Stomach (tissue), 19 donors: ENCODE results near the gene GPBAR1. TPM values are rescaled to one million over a fixed set of nuclear protein-coding genes. Genes with fewer than 3 reads are reported as not detected.

Source experiments
- DNase-seq, 2 donors: peaks; one replicate each; pipeline versions ENCODE4 v3.0.0 to v3.0.0-alpha.2; 2013 to 2019
- H3K27ac ChIP-seq, 5 donors: fragments of 200-600 bp in 4 of 5; sonication (generic) in 4 of 5; one replicate each; pipeline ENCODE4 v1.5.1; 2013 to 2019; ENCODE audit warnings: mild to moderate bottlenecking in 1 of 5, moderate library complexity in 1 of 5
- H3K27me3 ChIP-seq, 3 donors: fragments of 200-600 bp; sonication (generic); one replicate each; pipeline ENCODE4 v1.5.1; 2017 to 2019; ENCODE audit warnings: mixed run types in 1 of 3
- H3K36me3 ChIP-seq, 4 donors: fragments of 200-600 bp; sonication (generic); 1 replicate in 3 of 4; 2 replicates in 1 of 4; pipeline ENCODE4 v1.5.1; 2016 to 2019
- H3K4me1 ChIP-seq, 4 donors: fragments of 200-600 bp; sonication (generic); one replicate each; pipeline ENCODE4 v1.5.1; 2016 to 2019
- H3K4me3 ChIP-seq, 4 donors: fragments of 200-600 bp; sonication (generic) in 3 of 4; one replicate each; pipeline ENCODE4 v1.5.1; 2016 to 2019; ENCODE audit warnings: mild to moderate bottlenecking in 1 of 4
- H3K9me3 ChIP-seq, 4 donors: fragments of 200-600 bp; sonication (generic); one replicate each; pipeline ENCODE4 v1.5.1; 2016 to 2019
- CTCF ChIP-seq, 7 experiments: fragments of 450-650 bp in 4 of 7; fragments of 200-600 bp in 3 of 7; sonication (generic) in 3 of 7; IDR thresholded peaks; one replicate each; pipeline ENCODE4 v1.5.1; 2016 to 2019; ENCODE audit warnings: antibody characterized with exemption in 7 of 7, control low read depth in 2 of 7, mild to moderate bottlenecking in 1 of 7
- EP300 ChIP-seq: sonication (generic); formaldehyde crosslinking; IDR thresholded peaks from one replicate; pipeline ENCODE4 v1.6.1; 2017; ENCODE audit warnings: antibody characterized with exemption
- POLR2A ChIP-seq, 4 donors: fragments of 450-650 bp; IDR thresholded peaks; one replicate each; pipeline ENCODE4 v1.6.1; 2016; ENCODE audit warnings: antibody characterized with exemption in 4 of 4, control low read depth in 2 of 4, mild to moderate bottlenecking in 1 of 4, moderate library complexity in 1 of 4
- POLR2AphosphoS5 ChIP-seq, 3 donors: sonication (generic); formaldehyde crosslinking; IDR thresholded peaks; one replicate each; pipeline ENCODE4 v1.6.1; 2016; ENCODE audit warnings: antibody characterized with exemption in 3 of 3
- WGBS, 5 donors: extraction: QIAGEN DNeasy Blood & Tissue Kit in 3 of 5; methylation state at CpG; one replicate each; pipeline versions ENCODE4 v1.1.5 to v1.1.7; 2013 to 2018; 5-methylcytosine and 5-hydroxymethylcytosine counted together
- intact Hi-C: fragments of 100-400 bp; cut with DNase I; formaldehyde crosslinking; loops from one replicate; pipeline ENCODE4 v1.15.1; 2023; ENCODE audit warnings: low total_unique reads
- long read RNA-seq, 10 donors: transcript quantifications; one replicate each; lab custom pipeline, GENCODE V29; 2026
- polyA plus RNA-seq, 3 donors: library from polyadenylated mRNA; stranded (reverse); fragments of 200-250 nt; gene quantifications; one replicate each; pipeline ENCODE4 v1.2.3, GENCODE V29; 2013
- total RNA-seq, 5 donors: library from RNA; depleted of rRNA; stranded (reverse); fragments of >200 nt; gene quantifications; one replicate each; pipeline versions ENCODE4 v1.1.0 to v1.2.3, GENCODE V29; 2014 to 2016
- donor health status: healthy with polysubstance abuse.
- donor health status: Bipolar disorder and iron deficiency.
- donor health status: healthy.

The GPBAR1 gene
- 1 to 10 TPM in 3 of 5 donors, under 1 TPM in 2; 0.45 to 4.8 (median 1.1) TPM for total RNA-seq
- 1 to 10 TPM; 1.8 to 2.7 (median 2.6) TPM for polyA plus RNA-seq
- long read RNA-seq, donor 1, partial matches to known transcripts: 0 of 2 reads
- long read RNA-seq, donor 1, other reads (novel, unspliced or antisense): 0 of 2 reads
- long read RNA-seq, donor 2, partial matches to known transcripts: 0 of 3 reads
- long read RNA-seq, donor 2, other reads (novel, unspliced or antisense): 0 of 3 reads
- long read RNA-seq, donor 3: 0 reads
- long read RNA-seq, donor 4: 0 reads
- long read RNA-seq, donor 5: 0 reads
- long read RNA-seq, donor 6: 0 reads
- long read RNA-seq, donor 7, partial matches to known transcripts: 0 of 4 reads
- long read RNA-seq, donor 7, other reads (novel, unspliced or antisense): 0 of 4 reads
- long read RNA-seq, donor 8, partial matches to known transcripts: 0 of 2 reads
- long read RNA-seq, donor 8, other reads (novel, unspliced or antisense): 0 of 2 reads
- long read RNA-seq, donor 9: 0 reads
- long read RNA-seq, donor 10, partial matches to known transcripts: 0 of 1 reads
- long read RNA-seq, donor 10, other reads (novel, unspliced or antisense): 0 of 1 reads

GRCh38 chr2:218260742-218261422 is at the start of gene GPBAR1:
GPBAR1 (plus strand) TSS chr2:218261015; CDS start chr2:218262725, 1,710 bp downstream.
- no peaks in the 10 kb centered on the region for H3K9me3 ChIP-seq
- peak; percentile 72 to 79 for DNase-seq
- TF ChIP-seq CTCF (IDR thresholded peaks at IDR 0.05) (no peak), POLR2AphosphoS5 (IDR thresholded peaks at IDR 0.05) (peak in 2 of 3 donors; percentile 41 to 59)
- 40 to 52% (median 45%) methylated on average over 8 to 10 of the region's 10 CpGs for WGBS, 5 donors
- H3K27me3 ChIP-seq: no peaks in the 10 kb centered on the region
- intact Hi-C loops: loop anchor here (10.0 kb wide), 1 partner anchor 76 kb away; no protein-coding TSS in a partner anchor
- H3K36me3 ChIP-seq: peaks cover 16 to 47% (median 45%) of the 10 kb centered on the region in 4 donors
- peaks cover 75 to 93% (median 85%) of the 10 kb centered on the region in 4 donors for H3K4me1 ChIP-seq
- peak within 1 kb of the TSS; percentile 62 to 89 (median 86) for H3K27ac ChIP-seq
- H3K4me3 ChIP-seq: peak within 1 kb of the TSS in 1 of 4 donors; percentile 24

- Histone ChIP-seq H3K36me3 (no peaks in the 10 kb centered on the region), H3K27ac (no peak overlapping the region), H3K4me1 (peaks cover 9 to 22% (median 18%) of the 10 kb centered on the region in 4 donors), H3K4me3 (no peak overlapping the region), H3K27me3 (no peaks in the 10 kb centered on the region), H3K9me3 (no peaks in the 10 kb centered on the region)
- intact Hi-C loops: no loop called here
- TF ChIP-seq CTCF (IDR thresholded peaks at IDR 0.05) (no peak), EP300 (no peak), POLR2AphosphoS5 (IDR thresholded peaks at IDR 0.05) (no peak), POLR2A (IDR thresholded peaks at IDR 0.05) (no peak)
- no peak for DNase-seq
- WGBS, 5 donors: 78 to 96% (median 87%) methylated on average over 1 of the region's 1 CpG
Observed at GRCh38 chr2:218214116-218214515, 46.7 kb upstream of the GPBAR1 start.

- DNase-seq: no peak
- Histone ChIP-seq H3K4me1 (peaks cover 29 to 43% (median 40%) of the 10 kb centered on the region in 4 donors), H3K27ac (peak overlapping the region; percentile 93 to 99 (median 98)), H3K4me3 (peak overlapping the region; percentile 71 to 96 (median 94)), H3K36me3 (peaks cover 0 to 6% (median 3%) of the 10 kb centered on the region in 4 donors), H3K9me3 (no peaks in the 10 kb centered on the region), H3K27me3 (no peaks in the 10 kb centered on the region)
- 33 to 64% (median 45%) methylated on average over 9 of the region's 9 CpGs for WGBS, 5 donors
- no peak for TF ChIP-seq EP300
- no peak for TF ChIP-seq POLR2AphosphoS5 (IDR thresholded peaks at IDR 0.05)
- no peak for TF ChIP-seq POLR2A (IDR thresholded peaks at IDR 0.05)
- TF ChIP-seq CTCF (IDR thresholded peaks at IDR 0.05): no peak
- intact Hi-C loops: no loop called here
Observed at GRCh38 chr2:218216336-218216673, 44.5 kb upstream of the GPBAR1 start.

GRCh38 chr2:218216674-218217359 is 44.0 kb upstream of the GPBAR1 start, which contains the start of gene ARPC2:
ARPC2 (plus strand) TSS chr2:218217189; CDS start chr2:218217471, 282 bp downstream.
- Histone ChIP-seq H3K4me1 (peaks cover 33 to 49% (median 45%) of the 10 kb centered on the region in 4 donors), H3K27me3 (no peaks in the 10 kb centered on the region), H3K27ac (peak within 1 kb of the TSS; percentile 93 to 99 (median 98)), H3K9me3 (no peaks in the 10 kb centered on the region), H3K4me3 (peak within 1 kb of the TSS; percentile 71 to 96 (median 94)), H3K36me3 (peaks cover 0 to 9% (median 4%) of the 10 kb centered on the region in 4 donors)
- 0 to 1% (median 1%) methylated on average over 40 to 60 of the region's 60 CpGs for WGBS, 5 donors
- intact Hi-C loops: no loop called here
- TF ChIP-seq CTCF (IDR thresholded peaks at IDR 0.05) (peak in 4 of 7 experiments; percentile 10 to 33 (median 26)), EP300 (no peak), POLR2AphosphoS5 (IDR thresholded peaks at IDR 0.05) (peak; percentile 94 to 98 (median 97)), POLR2A (IDR thresholded peaks at IDR 0.05) (peak in 2 of 4 donors; percentile 30 to 90)
- DNase-seq: peak; percentile 96 to 99
